IPS DF 6.9 (cell line): ENCODE measurements around the gene TACSTD2.
"Not testable (repeated sequence)": the region's sequence is repeated elsewhere in the genome, so short reads cannot be mapped to it uniquely, and the experiment has no call there.

Source experiments
- DNase-seq: peaks from one replicate; pipeline ENCODE4 v3.0.0-alpha.2; 2013; ENCODE audit warnings: low read depth, low spot score
- H3K27ac ChIP-seq: one replicate; pipeline ENCODE4 v1.5.1; 2013; ENCODE audit warnings: low read length, control low read depth
- H3K27me3 ChIP-seq: 2 replicates; pipeline ENCODE4 v1.6.1; 2013; ENCODE audit warnings: mild to moderate bottlenecking, low read length; ENCODE audit not compliant: control insufficient read depth, insufficient read depth
- H3K36me3 ChIP-seq: 2 replicates; pipeline ENCODE4 v1.6.1; 2013; ENCODE audit warnings: low read length; ENCODE audit not compliant: control insufficient read depth, insufficient read depth
- H3K4me1 ChIP-seq: 2 replicates; pipeline ENCODE4 v1.6.1; 2013; ENCODE audit warnings: low read length; ENCODE audit not compliant: control insufficient read depth, insufficient read depth
- H3K4me3 ChIP-seq: 2 replicates; pipeline ENCODE4 v1.5.1; 2013; ENCODE audit warnings: mild to moderate bottlenecking, low read length
- H3K9me3 ChIP-seq: 2 replicates; pipeline ENCODE4 v1.6.1; 2013; ENCODE audit warnings: low read length, inconsistent platforms; ENCODE audit not compliant: control insufficient read depth, insufficient read depth
- WGBS: extraction: QIAGEN DNeasy Blood & Tissue Kit; methylation state at CpG from one replicate; pipeline ENCODE4 v1.1.7; 2013; ENCODE audit warnings: mixed read lengths, missing lambda C conversion rate; ENCODE audit not compliant: insufficient read length, insufficient coverage; 5-methylcytosine and 5-hydroxymethylcytosine counted together

The TACSTD2 gene, protein sequence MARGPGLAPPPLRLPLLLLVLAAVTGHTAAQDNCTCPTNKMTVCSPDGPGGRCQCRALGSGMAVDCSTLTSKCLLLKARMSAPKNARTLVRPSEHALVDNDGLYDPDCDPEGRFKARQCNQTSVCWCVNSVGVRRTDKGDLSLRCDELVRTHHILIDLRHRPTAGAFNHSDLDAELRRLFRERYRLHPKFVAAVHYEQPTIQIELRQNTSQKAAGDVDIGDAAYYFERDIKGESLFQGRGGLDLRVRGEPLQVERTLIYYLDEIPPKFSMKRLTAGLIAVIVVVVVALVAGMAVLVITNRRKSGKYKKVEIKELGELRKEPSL

DNA sequence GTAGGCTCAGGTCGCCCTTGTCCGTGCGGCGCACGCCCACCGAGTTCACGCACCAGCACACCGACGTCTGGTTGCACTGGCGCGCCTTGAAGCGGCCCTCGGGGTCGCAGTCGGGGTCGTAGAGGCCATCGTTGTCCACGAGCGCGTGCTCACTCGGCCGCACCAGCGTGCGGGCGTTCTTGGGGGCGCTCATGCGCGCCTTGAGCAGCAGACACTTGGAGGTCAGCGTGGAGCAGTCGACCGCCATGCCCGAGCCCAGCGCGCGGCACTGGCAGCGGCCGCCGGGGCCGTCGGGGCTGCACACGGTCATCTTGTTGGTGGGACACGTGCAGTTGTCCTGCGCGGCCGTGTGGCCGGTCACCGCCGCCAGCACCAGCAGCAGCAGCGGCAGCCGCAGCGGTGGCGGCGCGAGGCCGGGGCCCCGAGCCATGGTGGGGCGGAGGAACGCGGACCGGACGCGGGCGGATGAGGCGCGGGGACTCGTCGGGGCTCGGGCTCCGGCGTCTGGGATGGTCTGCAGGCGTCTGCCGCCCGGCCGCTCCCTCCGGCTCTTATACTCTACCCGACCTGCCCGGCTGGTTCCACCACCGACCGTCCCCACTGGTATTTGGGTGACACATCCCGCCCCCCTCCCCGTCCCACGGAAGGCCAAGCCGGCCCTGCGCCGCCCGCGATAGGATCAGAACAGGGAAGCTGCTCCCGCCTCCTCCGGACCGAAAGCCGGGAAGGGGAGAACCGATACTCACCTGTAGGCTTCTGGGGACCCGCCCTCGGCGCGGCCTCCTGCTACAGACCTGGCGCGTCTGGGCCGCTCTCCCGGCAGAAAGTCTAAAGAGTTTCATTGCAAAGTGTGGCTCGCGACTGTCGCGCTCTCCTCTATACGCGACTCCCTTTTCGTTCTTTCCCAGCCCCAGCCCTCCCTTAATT is at the start of gene TACSTD2:
TACSTD2 (minus strand) TSS at position 526 of the 927 bp plus-strand sequence; CDS start at position 430, 96 bp downstream.
- no peaks in the 10 kb centered on the region for H3K9me3 ChIP-seq
- WGBS, result no CpG with 5 or more reads among the region's 107 CpGs
- H3K27ac ChIP-seq, result no peak within 1 kb of the TSS
- no peaks in the 10 kb centered on the region; the same call in 1 of the 2 replicates for H3K36me3 ChIP-seq
- H3K4me3 ChIP-seq, result peak within 1 kb of the TSS; percentile 40; the same call in 1 of the 2 replicates
- peaks cover 15% of the 10 kb centered on the region; the same call in 1 of the 2 replicates for H3K27me3 ChIP-seq
- H3K4me1 ChIP-seq, result peaks cover 2% of the 10 kb centered on the region; the same call in 1 of the 2 replicates
- DNase-seq, result no peak

DNA sequence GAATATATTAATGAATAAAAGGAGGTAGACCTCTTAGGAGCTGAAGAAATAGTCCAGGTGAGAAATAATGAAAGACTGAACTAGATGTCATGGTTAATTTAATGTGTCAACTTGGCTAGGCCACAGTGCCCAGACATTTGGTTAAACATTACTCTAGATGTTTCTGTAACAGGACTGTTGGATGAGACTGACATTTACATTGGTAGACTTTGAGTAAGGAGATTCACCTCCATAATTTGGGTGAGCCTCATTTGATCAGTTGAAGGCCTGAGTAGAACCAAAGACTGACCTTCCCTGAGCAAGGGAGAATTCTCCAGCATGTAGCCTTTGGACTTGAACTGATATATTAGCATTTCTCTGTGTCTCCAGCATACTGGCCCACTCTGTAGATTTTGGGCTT is 49.2 kb upstream of the TACSTD2 start:
- Histone ChIP-seq H3K36me3 (no peaks in the 10 kb centered on the region), H3K27me3 (no peaks in the 10 kb centered on the region), H3K4me1 (no peaks in the 10 kb centered on the region), H3K27ac (no peak overlapping the region), H3K9me3 (no peaks in the 10 kb centered on the region), H3K4me3 (no peak overlapping the region)
- no peak for DNase-seq

DNA sequence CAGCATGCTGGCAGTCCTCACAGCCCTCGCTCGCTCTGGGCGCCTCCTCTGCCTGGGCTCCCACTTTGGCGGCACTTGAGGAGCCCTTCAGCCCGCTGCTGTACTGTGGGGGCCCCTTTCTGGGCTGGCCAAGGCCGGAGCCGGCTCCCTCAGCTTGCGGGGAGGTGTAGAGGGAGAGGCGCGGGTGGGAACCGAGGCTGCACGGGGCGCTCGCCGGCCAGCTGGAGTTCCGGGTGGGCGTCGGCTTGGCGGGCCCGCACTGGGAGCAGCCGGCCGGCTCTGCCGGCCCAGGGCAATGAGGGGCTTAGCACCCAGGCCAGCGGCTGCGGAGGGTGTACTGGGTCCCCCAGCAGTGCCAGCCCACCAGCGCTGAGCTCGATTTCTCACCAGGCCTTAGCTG is 46.2 kb upstream of the TACSTD2 start:
- not testable (repeated sequence) for DNase-seq

DNA sequence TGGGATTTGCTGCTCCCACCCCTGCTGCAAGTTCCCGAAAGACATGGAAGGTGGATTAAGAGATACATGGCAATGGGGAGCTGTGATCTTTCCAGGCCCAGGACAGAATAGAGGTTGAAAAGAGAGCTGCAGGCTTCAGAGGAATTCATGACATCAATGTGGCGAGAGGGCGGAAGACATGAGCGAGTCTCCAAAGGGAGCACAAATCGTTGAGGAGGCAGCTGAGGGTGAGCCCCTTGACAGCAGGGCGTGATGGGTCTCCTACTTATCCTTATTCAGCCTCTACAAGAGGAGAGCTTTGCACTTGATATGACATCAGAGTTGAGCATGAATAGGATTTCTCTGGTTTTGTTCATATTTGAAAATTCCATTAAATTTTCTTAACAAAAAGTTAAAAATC is 45.5 kb upstream of the TACSTD2 start:
- Histone ChIP-seq H3K4me1 (no peaks in the 10 kb centered on the region; the same call in none of the 2 replicates), H3K4me3 (no peak overlapping the region), H3K9me3 (no peaks in the 10 kb centered on the region), H3K36me3 (no peaks in the 10 kb centered on the region), H3K27ac (no peak overlapping the region), H3K27me3 (no peaks in the 10 kb centered on the region)
- DNase-seq, result no peak
- WGBS, result no CpG with 5 or more reads among the region's 6 CpGs

More for the DNA sequence above, 46.2 kb upstream of the TACSTD2 start:
- H3K4me1 ChIP-seq, H3K27ac ChIP-seq, H3K4me3 ChIP-seq, H3K27me3 ChIP-seq, H3K36me3 ChIP-seq, H3K9me3 ChIP-seq: not testable (repeated sequence)
- no CpG with 5 or more reads among the region's 27 CpGs for WGBS

DNA sequence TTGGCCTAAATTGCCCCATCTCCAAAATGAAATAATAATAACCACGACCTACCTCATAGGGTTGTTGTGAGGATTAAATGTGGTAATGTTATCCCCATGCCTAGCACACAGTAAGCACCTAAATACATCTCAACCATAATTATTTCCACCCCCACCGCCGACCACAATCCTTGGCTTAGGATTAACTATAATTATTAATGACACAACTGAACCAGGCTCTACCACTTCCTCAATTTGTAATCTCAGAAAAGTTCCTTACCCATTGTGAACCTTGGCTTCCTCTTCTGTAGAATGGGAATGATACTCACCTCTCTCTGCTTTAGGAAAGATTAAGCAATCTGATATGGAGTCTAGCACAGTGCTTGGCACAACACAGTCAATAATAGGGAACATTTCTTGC is 44.3 kb upstream of the TACSTD2 start:
- H3K4me3 ChIP-seq, result no peak overlapping the region
- no peaks in the 10 kb centered on the region; the same call in none of the 2 replicates for H3K4me1 ChIP-seq
- no peak overlapping the region for H3K27ac ChIP-seq
- no peaks in the 10 kb centered on the region for H3K9me3 ChIP-seq
- H3K36me3 ChIP-seq, result no peaks in the 10 kb centered on the region
- no CpG with 5 or more reads among the region's 3 CpGs for WGBS
- no peaks in the 10 kb centered on the region for H3K27me3 ChIP-seq
- DNase-seq, result no peak

DNA sequence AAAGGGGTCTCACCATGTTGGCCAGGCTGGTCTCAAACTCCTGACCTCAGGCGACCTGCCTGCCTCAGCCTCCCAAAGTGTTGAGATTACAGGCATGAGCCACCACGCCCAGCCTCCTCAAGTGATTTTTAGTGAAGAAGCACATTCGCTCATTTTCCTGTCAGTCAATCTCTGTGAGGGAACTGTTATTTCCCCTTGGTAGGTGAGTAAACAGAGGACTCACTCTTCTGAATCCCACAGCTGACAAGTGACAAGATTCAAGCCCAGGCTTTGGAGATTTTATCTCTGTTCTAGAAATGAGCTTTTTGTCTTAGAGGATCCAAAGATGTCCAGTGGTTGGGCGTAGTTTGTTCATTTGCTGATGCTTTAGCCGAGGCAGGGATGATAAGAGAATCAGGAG is 43.9 kb upstream of the TACSTD2 start:
- Histone ChIP-seq H3K4me3 (no peak overlapping the region), H3K36me3 (no peaks in the 10 kb centered on the region), H3K27ac (no peak overlapping the region), H3K27me3 (no peaks in the 10 kb centered on the region), H3K4me1 (no peaks in the 10 kb centered on the region; the same call in none of the 2 replicates), H3K9me3 (no peaks in the 10 kb centered on the region)
- no CpG with 5 or more reads among the region's 5 CpGs for WGBS
- no peak for DNase-seq

DNA sequence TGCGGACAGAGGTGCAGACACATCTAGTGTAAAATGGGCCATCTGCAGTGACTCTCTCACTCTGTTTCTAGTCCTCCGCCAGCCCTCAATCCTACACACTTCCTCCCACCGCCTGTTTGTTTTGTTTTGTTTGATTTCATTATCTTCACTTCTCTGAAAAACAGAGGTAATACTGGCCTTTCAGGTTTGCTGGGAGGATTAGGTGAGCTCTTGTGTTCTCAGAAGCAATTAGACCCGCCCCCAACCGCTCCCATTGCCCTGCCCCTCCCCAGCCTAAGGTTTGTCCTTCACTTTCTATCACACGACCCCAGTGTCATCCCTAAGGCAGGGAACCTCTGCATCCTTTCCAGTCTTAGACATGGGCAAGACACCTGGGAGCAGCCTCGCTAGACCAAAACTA is 43.2 kb upstream of the TACSTD2 start:
- no CpG with 5 or more reads among the region's 7 CpGs for WGBS
- H3K4me1 ChIP-seq, result no peaks in the 10 kb centered on the region; the same call in none of the 2 replicates
- no peaks in the 10 kb centered on the region for H3K9me3 ChIP-seq
- H3K36me3 ChIP-seq, result no peaks in the 10 kb centered on the region
- H3K27ac ChIP-seq, result no peak overlapping the region
- no peaks in the 10 kb centered on the region for H3K27me3 ChIP-seq
- no peak overlapping the region for H3K4me3 ChIP-seq
- no peak for DNase-seq

DNA sequence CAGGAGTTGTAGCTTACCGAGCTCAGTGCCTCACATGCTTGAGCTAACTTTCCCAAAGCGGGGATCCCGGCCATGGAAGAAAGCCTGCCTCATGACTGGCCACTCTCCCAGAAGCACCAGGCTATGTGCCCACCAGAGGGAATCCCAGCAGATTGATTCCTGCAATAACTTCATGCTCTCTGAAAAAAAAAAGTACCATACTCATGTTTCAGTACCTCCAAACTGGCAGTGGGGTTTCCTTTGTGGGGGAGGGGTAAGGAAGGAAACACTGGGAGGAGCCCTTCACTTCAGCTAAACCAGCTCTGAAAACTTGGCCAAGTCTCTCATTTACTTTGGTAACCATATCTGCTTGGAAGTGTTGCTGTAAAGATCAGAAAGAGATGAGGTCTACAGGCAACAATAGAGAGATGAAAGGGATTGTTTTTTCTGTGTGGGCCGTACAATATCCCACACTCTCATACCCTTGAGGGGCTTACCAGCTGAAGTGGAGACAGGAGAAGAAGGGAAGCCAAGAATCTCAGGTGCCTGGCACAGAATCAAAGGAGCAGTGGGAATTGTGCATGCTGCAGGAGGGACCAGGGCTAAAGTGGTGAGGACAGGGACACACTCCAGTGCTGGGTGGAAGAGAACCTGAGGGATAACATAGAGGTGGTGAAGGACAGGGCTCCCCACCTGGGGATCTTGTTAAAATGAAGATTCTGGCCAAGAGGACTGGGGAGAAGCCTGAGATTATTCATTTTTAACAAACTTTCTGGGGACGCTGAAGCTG is 42.4 kb upstream of the TACSTD2 start:
- H3K27ac ChIP-seq, result no peak overlapping the region
- no CpG with 5 or more reads among the region's 5 CpGs for WGBS

DNA sequence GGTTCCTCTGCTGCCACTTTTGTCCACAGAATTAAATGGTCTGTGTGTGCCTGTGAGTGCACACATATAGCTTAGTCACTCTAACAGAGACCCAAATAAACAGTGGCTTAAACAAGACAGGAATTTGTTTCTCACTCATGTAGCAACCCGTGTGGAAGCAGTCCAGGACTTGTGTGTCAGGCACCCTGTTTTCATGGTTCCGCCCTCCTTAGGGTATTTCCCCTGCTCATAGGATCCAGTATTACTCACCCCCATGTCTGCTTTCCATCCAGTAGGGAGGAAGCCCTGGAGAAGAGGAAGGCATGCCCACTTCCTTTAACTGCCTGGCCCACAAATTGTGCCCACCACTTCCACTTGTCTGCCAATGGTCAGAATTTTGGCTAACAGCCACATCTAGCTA is 41.3 kb upstream of the TACSTD2 start:
- Histone ChIP-seq H3K27me3 (no peaks in the 10 kb centered on the region), H3K4me1 (no peaks in the 10 kb centered on the region; the same call in none of the 2 replicates), H3K36me3 (no peaks in the 10 kb centered on the region), H3K4me3 (no peak overlapping the region), H3K27ac (no peak overlapping the region), H3K9me3 (no peaks in the 10 kb centered on the region)
- no CpG with 5 or more reads among the region's 2 CpGs for WGBS
- DNase-seq, result no peak

More for the DNA sequence above, 42.4 kb upstream of the TACSTD2 start:
- Histone ChIP-seq H3K36me3 (no peaks in the 10 kb centered on the region), H3K4me1 (no peaks in the 10 kb centered on the region; the same call in none of the 2 replicates), H3K27me3 (no peaks in the 10 kb centered on the region), H3K9me3 (no peaks in the 10 kb centered on the region), H3K4me3 (no peak overlapping the region)
- no peak for DNase-seq

DNA sequence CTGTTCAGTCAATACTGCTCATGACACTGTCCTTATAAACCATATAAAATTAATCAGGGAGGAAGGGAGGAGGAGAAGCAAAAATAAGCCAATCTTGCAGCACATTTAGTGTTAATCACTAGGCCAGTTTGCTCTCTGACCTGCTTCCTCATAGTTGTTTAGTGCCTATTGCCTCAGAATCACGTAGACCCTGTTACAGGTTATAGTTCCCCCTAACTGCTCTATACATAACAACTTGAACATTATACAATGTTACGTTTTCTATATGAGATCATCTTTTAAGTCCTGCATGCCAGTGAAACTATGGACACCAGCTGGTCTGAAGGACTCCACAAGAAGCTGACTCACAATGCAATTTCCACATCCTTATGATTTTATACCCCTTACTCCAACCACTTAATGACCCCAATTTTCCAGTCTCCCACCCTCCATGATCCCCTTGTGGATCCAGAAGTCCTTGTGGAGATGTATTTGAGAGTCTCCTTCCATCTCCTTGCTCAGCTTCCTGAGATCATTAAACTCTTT is 34.9 kb upstream of the TACSTD2 start:
- H3K9me3 ChIP-seq, result no peaks in the 10 kb centered on the region
- WGBS, result no CpG with 5 or more reads among the region's 2 CpGs
- H3K27ac ChIP-seq, result no peak overlapping the region
- no peaks in the 10 kb centered on the region for H3K36me3 ChIP-seq
- no peaks in the 10 kb centered on the region for H3K4me1 ChIP-seq
- no peak for DNase-seq
- H3K4me3 ChIP-seq, result no peak overlapping the region
- no peaks in the 10 kb centered on the region for H3K27me3 ChIP-seq
